HTERT RPE-1 (cell line): ENCODE data around the gene C3orf33.

Experiments
- in situ Hi-C: fragments of 300-500 bp; cut with MboI; formaldehyde crosslinking; loops from 4 replicates; pipeline ENCODE4 v1.14.3; 2020; ENCODE audit warnings: low sequenced_read_pairs

Gene C3orf33

GRCh38 chr3:155785662-155786295, 20.3 kb downstream of the C3orf33 start:
- in situ Hi-C loops: no loop called here

- in situ Hi-C loops: no loop called here
Measured at GRCh38 chr3:155782390-155782953, 23.6 kb downstream of the C3orf33 start.

GRCh38 chr3:155780291-155780690, 25.8 kb downstream of the C3orf33 start:
- in situ Hi-C loops: no loop called here

GRCh38 chr3:155778462-155778861, 27.6 kb downstream of the C3orf33 start:
- in situ Hi-C loops: no loop called here

- in situ Hi-C loops: no loop called here
Measured at GRCh38 chr3:155772801-155773200, 33.3 kb downstream of the C3orf33 start.

- in situ Hi-C loops: no loop called here
Measured at GRCh38 chr3:155771126-155771525, 35.0 kb downstream of the C3orf33 start.

GRCh38 chr3:155766206-155766605, 39.9 kb downstream of the C3orf33 start:
- in situ Hi-C loops: no loop called here

- in situ Hi-C loops: no loop called here
Measured at GRCh38 chr3:155763870-155764463, 42.1 kb downstream of the C3orf33 start.

- in situ Hi-C loops: no loop called here
Measured at GRCh38 chr3:155760653-155761052, 45.4 kb downstream of the C3orf33 start.

GRCh38 chr3:155757577-155757976, 48.5 kb downstream of the C3orf33 start:
- in situ Hi-C loops: no loop called here

GRCh38 chr3:155753038-155753639, 52.9 kb downstream of the C3orf33 start:
- in situ Hi-C loops: no loop called here

GRCh38 chr3:155748611-155749365, 57.3 kb downstream of the C3orf33 start:
- in situ Hi-C loops: no loop called here

- in situ Hi-C loops: no loop called here
Measured at GRCh38 chr3:155747946-155748290, 58.2 kb downstream of the C3orf33 start.

GRCh38 chr3:155747286-155747945, 58.7 kb downstream of the C3orf33 start:
- in situ Hi-C loops: no loop called here

GRCh38 chr3:155746703-155747102, 59.4 kb downstream of the C3orf33 start:
- in situ Hi-C loops: no loop called here

- in situ Hi-C loops: no loop called here
Measured at GRCh38 chr3:155745795-155746550, 60.1 kb downstream of the C3orf33 start.

GRCh38 chr3:155744626-155745324, 61.3 kb downstream of the C3orf33 start, which contains the start of gene PLCH1:
Gene PLCH1 (minus strand): TSS chr3:155745071. CDS start chr3:155704224, 40,847 bp downstream.
- in situ Hi-C loops: no loop called here

- in situ Hi-C loops: no loop called here
Measured at GRCh38 chr3:155744010-155744625, 62.0 kb downstream of the C3orf33 start.

GRCh38 chr3:155743606-155744005, 62.5 kb downstream of the C3orf33 start:
- in situ Hi-C loops: no loop called here
